ENCODE data around the gene REEP1.

- TF ChIP-seq, protein P1, sequence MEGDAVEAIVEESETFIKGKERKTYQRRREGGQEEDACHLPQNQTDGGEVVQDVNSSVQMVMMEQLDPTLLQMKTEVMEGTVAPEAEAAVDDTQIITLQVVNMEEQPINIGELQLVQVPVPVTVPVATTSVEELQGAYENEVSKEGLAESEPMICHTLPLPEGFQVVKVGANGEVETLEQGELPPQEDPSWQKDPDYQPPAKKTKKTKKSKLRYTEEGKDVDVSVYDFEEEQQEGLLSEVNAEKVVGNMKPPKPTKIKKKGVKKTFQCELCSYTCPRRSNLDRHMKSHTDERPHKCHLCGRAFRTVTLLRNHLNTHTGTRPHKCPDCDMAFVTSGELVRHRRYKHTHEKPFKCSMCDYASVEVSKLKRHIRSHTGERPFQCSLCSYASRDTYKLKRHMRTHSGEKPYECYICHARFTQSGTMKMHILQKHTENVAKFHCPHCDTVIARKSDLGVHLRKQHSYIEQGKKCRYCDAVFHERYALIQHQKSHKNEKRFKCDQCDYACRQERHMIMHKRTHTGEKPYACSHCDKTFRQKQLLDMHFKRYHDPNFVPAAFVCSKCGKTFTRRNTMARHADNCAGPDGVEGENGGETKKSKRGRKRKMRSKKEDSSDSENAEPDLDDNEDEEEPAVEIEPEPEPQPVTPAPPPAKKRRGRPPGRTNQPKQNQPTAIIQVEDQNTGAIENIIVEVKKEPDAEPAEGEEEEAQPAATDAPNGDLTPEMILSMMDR (IDR thresholded peaks at IDR 0.05): no peak
- no peak for TF ChIP-seq ZFX (IDR thresholded peaks at IDR 0.05; ENCODE audit: borderline replicate concordance)
These were observed 62.5 kb downstream of the REEP1 start for GRCh38 chr2:86274918-86275275.
